A549 (cell line): ENCODE results near the gene CFAP161.

Experiments used
- BHLHE40 ChIP-seq: IDR thresholded peaks from 2 replicates; pipeline ENCODE4 v1.6.1; 2012; ENCODE audit warnings: low read depth, low read length, inconsistent platforms
- EP300 ChIP-seq, 2 experiments: fragments of >200 bp; sonication (Bioruptor Twin); formaldehyde crosslinking; IDR thresholded peaks; 2 replicates in 1 of 2; 3 replicates in 1 of 2; pipeline ENCODE4 v1.6.1; 2016 to 2017
- TP53 ChIP-seq: fragments of 250-450 bp; sonication (Bioruptor Pico); IDR thresholded peaks from 2 replicates; pipeline ENCODE4 v1.5.0; 2021; ENCODE audit warnings: mild to moderate bottlenecking, moderate library complexity
- TF ChIP-seq, protein P1 (sequence below): fragments of >200 bp; sonication (Bioruptor Twin); formaldehyde crosslinking; IDR thresholded peaks from 3 replicates; pipeline ENCODE4 v1.5.1; 2016

DNA sequence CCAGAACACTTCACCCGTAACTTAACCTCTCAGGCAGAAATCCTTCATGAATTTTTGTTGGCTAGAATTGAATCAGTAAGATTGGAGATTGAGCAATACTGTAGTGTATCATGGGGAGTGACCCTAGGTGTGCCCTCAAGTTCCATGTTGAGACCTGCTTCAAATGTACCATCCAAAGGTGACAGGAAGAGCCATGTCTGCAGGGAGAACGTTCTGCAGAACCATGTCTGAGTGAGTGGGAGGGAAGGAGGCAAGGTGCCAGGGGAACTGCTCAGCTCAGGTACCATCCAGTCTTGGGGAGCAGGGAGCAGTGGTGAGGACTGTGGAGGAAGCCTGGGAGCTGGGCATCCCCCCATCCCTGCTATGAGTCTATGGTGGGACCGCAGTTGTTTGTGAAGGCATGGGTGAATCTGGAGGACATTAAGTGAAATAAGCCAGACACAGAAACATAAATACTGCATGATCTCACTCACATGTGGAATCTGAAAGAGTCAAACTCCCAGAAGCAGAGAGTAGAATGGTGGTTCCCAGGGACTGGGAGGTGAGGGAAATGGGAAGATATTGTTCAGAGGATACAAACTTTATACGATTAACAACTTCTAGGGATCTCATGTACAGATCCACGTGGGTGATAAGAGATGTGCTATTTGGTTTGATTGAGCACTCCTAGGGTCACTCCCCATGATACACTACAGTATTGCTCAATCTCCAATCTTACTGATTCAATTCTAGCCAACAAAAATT lies 23.3 kb downstream of the CFAP161 start:
- TF ChIP-seq EP300 (IDR thresholded peaks at IDR 0.05) (no peak), BHLHE40 (no peak), TP53 (CRISPR knock-in tag) (no peak)
- TF ChIP-seq, protein P1, sequence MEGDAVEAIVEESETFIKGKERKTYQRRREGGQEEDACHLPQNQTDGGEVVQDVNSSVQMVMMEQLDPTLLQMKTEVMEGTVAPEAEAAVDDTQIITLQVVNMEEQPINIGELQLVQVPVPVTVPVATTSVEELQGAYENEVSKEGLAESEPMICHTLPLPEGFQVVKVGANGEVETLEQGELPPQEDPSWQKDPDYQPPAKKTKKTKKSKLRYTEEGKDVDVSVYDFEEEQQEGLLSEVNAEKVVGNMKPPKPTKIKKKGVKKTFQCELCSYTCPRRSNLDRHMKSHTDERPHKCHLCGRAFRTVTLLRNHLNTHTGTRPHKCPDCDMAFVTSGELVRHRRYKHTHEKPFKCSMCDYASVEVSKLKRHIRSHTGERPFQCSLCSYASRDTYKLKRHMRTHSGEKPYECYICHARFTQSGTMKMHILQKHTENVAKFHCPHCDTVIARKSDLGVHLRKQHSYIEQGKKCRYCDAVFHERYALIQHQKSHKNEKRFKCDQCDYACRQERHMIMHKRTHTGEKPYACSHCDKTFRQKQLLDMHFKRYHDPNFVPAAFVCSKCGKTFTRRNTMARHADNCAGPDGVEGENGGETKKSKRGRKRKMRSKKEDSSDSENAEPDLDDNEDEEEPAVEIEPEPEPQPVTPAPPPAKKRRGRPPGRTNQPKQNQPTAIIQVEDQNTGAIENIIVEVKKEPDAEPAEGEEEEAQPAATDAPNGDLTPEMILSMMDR, result no peak
